ENCODE measurements around the gene RAD51AP1.

DNA sequence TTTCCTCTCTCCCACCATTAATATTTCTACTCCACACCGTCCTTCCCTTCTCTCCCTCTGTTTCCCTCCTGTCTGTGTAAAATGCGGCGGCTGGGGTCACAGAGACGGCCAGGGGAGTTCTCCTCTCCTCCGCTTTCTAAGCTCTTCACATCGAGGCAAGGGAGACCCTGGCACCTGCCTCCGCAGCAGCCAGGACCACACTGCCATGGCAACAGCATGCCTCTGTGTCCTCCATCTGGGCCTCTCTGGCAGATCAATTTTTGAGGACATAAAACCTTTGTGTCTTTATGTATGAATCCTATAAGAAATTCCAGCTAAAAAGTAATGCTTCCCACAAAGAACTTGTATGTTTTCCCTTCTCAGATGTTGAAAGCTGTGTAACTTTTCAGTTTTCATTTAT, 64.7 kb downstream of the RAD51AP1 start:
- TF ChIP-seq, protein P1, sequence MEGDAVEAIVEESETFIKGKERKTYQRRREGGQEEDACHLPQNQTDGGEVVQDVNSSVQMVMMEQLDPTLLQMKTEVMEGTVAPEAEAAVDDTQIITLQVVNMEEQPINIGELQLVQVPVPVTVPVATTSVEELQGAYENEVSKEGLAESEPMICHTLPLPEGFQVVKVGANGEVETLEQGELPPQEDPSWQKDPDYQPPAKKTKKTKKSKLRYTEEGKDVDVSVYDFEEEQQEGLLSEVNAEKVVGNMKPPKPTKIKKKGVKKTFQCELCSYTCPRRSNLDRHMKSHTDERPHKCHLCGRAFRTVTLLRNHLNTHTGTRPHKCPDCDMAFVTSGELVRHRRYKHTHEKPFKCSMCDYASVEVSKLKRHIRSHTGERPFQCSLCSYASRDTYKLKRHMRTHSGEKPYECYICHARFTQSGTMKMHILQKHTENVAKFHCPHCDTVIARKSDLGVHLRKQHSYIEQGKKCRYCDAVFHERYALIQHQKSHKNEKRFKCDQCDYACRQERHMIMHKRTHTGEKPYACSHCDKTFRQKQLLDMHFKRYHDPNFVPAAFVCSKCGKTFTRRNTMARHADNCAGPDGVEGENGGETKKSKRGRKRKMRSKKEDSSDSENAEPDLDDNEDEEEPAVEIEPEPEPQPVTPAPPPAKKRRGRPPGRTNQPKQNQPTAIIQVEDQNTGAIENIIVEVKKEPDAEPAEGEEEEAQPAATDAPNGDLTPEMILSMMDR (IDR thresholded peaks at IDR 0.05; ENCODE audit: insufficient read depth, low read length), result no peak
- TF ChIP-seq, protein P2, sequence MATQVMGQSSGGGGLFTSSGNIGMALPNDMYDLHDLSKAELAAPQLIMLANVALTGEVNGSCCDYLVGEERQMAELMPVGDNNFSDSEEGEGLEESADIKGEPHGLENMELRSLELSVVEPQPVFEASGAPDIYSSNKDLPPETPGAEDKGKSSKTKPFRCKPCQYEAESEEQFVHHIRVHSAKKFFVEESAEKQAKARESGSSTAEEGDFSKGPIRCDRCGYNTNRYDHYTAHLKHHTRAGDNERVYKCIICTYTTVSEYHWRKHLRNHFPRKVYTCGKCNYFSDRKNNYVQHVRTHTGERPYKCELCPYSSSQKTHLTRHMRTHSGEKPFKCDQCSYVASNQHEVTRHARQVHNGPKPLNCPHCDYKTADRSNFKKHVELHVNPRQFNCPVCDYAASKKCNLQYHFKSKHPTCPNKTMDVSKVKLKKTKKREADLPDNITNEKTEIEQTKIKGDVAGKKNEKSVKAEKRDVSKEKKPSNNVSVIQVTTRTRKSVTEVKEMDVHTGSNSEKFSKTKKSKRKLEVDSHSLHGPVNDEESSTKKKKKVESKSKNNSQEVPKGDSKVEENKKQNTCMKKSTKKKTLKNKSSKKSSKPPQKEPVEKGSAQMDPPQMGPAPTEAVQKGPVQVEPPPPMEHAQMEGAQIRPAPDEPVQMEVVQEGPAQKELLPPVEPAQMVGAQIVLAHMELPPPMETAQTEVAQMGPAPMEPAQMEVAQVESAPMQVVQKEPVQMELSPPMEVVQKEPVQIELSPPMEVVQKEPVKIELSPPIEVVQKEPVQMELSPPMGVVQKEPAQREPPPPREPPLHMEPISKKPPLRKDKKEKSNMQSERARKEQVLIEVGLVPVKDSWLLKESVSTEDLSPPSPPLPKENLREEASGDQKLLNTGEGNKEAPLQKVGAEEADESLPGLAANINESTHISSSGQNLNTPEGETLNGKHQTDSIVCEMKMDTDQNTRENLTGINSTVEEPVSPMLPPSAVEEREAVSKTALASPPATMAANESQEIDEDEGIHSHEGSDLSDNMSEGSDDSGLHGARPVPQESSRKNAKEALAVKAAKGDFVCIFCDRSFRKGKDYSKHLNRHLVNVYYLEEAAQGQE (IDR thresholded peaks at IDR 0.05; ENCODE audit: insufficient replicate concordance, low read depth), result no peak

Data from HL-60 (cell line).